ENCODE measurements around the gene SUPT5H. TPM values are rescaled to one million over a fixed set of nuclear protein-coding genes. Genes with fewer than 3 reads are reported as not detected.

SUPT5H gene
- total and polyA plus RNA-seq, 10 of the 15 experiments (the other 5 are each of a cell fraction or from before 2014, with no cell fraction given) = 27.2 to 194 (median 83.6) TPM

DNA sequence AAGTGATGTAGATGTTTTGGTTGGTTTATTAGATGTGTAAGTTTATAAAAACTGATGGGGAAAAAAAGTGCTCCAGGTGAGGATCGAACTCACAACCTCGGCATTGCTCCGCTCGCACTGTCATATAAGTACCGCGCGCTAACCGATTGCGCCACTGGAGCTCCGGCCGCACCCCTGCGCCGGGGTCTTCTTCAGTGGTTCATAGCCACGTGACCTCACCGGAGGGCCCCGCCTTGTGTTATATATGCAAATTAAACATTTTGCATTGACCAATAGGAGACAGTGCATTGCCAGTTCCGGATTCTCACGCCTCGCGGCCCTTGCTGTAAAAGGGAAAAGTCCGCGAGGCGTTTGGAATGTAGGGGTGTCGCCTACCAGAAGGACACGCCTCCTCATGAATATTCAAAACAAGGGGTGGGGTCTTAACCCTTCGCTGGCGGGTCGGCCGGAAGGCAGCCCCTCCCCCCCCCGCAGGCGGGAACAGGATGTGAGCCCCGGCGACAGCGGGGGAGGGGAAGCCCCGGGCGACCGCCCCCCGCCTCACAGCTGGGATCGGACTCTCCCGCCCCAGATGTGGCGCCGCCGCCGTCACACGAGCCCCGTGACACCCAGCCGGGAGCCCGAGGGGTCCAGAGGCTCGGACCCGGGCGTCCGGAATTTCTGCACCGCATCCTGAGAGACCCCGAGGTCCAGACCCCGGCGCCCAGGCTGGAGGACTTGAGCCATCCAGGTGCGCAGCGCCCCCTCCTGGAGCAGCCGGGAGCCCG is 33.1 kb upstream of the SUPT5H start, which contains the start of gene PLEKHG2 (continued):
- TF ChIP-seq SIX5 (IDR thresholded peaks at IDR 0.05; ENCODE audit: low read depth, low read length, severe bottlenecking) = peak; percentile 6
- peak; percentile 74 for TF ChIP-seq E4F1 (IDR thresholded peaks at IDR 0.05; ENCODE audit: borderline replicate concordance, partially characterized antibody)
- TF ChIP-seq CHD1 (IDR thresholded peaks at IDR 0.05; ENCODE audit: low read depth, low read length) = peak; percentile 89; the same call in 1 of the 2 replicates
- peak; percentile 97 for TF ChIP-seq SMARCA5 (IDR thresholded peaks at IDR 0.05)
- peak; percentile 99 for TF ChIP-seq POU2F2 (IDR thresholded peaks at IDR 0.05; ENCODE audit: borderline replicate concordance, low read depth, low read length)
- no peak for TF ChIP-seq ZNF274 (IDR thresholded peaks at IDR 0.05; ENCODE audit: insufficient read depth, insufficient read length)
- TF ChIP-seq, protein P1, sequence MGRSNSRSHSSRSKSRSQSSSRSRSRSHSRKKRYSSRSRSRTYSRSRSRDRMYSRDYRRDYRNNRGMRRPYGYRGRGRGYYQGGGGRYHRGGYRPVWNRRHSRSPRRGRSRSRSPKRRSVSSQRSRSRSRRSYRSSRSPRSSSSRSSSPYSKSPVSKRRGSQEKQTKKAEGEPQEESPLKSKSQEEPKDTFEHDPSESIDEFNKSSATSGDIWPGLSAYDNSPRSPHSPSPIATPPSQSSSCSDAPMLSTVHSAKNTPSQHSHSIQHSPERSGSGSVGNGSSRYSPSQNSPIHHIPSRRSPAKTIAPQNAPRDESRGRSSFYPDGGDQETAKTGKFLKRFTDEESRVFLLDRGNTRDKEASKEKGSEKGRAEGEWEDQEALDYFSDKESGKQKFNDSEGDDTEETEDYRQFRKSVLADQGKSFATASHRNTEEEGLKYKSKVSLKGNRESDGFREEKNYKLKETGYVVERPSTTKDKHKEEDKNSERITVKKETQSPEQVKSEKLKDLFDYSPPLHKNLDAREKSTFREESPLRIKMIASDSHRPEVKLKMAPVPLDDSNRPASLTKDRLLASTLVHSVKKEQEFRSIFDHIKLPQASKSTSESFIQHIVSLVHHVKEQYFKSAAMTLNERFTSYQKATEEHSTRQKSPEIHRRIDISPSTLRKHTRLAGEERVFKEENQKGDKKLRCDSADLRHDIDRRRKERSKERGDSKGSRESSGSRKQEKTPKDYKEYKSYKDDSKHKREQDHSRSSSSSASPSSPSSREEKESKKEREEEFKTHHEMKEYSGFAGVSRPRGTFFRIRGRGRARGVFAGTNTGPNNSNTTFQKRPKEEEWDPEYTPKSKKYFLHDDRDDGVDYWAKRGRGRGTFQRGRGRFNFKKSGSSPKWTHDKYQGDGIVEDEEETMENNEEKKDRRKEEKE (IDR thresholded peaks at IDR 0.05) = no peak
- TF ChIP-seq IKZF2 (IDR thresholded peaks at IDR 0.05) = peak; percentile 80 to 83
- no peak for TF ChIP-seq MYC (IDR thresholded peaks at IDR 0.05; ENCODE audit: insufficient read depth, insufficient read length, insufficient replicate concordance, low read length, severe bottlenecking)
- 0 out of 2 replicates have a peak, but pooled peaks have one; percentile 0 for TF ChIP-seq ZBTB4 (CRISPR knock-in tag; IDR thresholded peaks at IDR 0.05)
- peak; percentile 100 for TF ChIP-seq GATAD2B (conservative IDR thresholded peaks at IDR 0.05; ENCODE audit: low read depth)
- peak; percentile 98 for TF ChIP-seq LARP7 (IDR thresholded peaks at IDR 0.05)
- TF ChIP-seq TBL1XR1 (IDR thresholded peaks at IDR 0.05; ENCODE audit: low read depth, low read length) = peak; percentile 67
- peak; percentile 54; the same call in 1 of the 2 replicates for TF ChIP-seq EED (IDR thresholded peaks at IDR 0.05; ENCODE audit: low read depth)
- TF ChIP-seq, protein P2, sequence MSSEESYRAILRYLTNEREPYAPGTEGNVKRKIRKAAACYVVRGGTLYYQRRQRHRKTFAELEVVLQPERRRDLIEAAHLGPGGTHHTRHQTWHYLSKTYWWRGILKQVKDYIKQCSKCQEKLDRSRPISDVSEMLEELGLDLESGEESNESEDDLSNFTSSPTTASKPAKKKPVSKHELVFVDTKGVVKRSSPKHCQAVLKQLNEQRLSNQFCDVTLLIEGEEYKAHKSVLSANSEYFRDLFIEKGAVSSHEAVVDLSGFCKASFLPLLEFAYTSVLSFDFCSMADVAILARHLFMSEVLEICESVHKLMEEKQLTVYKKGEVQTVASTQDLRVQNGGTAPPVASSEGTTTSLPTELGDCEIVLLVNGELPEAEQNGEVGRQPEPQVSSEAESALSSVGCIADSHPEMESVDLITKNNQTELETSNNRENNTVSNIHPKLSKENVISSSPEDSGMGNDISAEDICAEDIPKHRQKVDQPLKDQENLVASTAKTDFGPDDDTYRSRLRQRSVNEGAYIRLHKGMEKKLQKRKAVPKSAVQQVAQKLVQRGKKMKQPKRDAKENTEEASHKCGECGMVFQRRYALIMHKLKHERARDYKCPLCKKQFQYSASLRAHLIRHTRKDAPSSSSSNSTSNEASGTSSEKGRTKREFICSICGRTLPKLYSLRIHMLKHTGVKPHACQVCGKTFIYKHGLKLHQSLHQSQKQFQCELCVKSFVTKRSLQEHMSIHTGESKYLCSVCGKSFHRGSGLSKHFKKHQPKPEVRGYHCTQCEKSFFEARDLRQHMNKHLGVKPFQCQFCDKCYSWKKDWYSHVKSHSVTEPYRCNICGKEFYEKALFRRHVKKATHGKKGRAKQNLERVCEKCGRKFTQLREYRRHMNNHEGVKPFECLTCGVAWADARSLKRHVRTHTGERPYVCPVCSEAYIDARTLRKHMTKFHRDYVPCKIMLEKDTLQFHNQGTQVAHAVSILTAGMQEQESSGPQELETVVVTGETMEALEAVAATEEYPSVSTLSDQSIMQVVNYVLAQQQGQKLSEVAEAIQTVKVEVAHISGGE (CRISPR knock-in tag; IDR thresholded peaks at IDR 0.05) = peak; percentile 48

Measured in GM12878 (cell line).